ENCODE results near the gene SYT1. TPM values are rescaled to one million over a fixed set of nuclear protein-coding genes. Genes with fewer than 3 reads are reported as not detected.

The SYT1 gene
- total and polyA plus RNA-seq, 2 of the 4 experiments (the other 2 are of a cell fraction): 2.8 to 3.0 TPM

DNA sequence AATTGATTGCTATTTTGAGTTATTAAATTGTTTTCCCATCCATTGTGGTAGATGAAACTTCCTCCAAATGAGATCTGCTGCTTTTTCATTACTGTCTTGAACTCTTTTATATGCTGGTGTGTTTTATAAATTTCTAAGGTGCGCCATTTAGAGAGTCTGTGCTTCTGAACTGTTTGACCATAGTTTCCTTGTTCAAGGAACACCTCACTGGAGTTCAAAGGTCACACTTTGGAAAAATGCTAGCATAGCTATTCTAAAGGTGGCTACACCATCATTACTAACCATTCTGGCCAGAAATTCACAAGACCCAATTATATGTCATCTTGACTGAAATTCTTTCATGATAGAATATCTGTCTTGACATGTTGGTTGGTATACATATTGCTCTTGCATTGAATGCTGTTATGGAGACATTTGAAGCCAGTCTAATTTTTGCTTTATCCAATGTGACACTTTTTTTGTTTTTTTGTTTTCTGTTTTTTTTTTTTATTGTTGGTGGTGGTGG, 556.7 kb downstream of the SYT1 start:
- no peak for TF ChIP-seq POLR2A (IDR thresholded peaks at IDR 0.05; ENCODE audit: low read depth, low read length)
- TF ChIP-seq NFE2L2 (IDR thresholded peaks at IDR 0.05; ENCODE audit: low read depth, low read length): no peak
- TF ChIP-seq CEBPB (IDR thresholded peaks at IDR 0.05; ENCODE audit: low read depth, low read length): no peak
- no peak for TF ChIP-seq RCOR1 (IDR thresholded peaks at IDR 0.05; ENCODE audit: insufficient replicate concordance, low read length)
- no peak for TF ChIP-seq MXI1 (IDR thresholded peaks at IDR 0.05; ENCODE audit: borderline replicate concordance, low read depth, low read length)
- TF ChIP-seq SMC3 (IDR thresholded peaks at IDR 0.05; ENCODE audit: low read depth, low read length): no peak
- no peak for TF ChIP-seq MAFK (IDR thresholded peaks at IDR 0.05; ENCODE audit: low read depth, low read length)
- no peak for TF ChIP-seq CHD1 (IDR thresholded peaks at IDR 0.05; ENCODE audit: low read depth, low read length)
- no peak for TF ChIP-seq RFX5 (IDR thresholded peaks at IDR 0.05; ENCODE audit: low read depth, low read length)
- TF ChIP-seq, protein P1, sequence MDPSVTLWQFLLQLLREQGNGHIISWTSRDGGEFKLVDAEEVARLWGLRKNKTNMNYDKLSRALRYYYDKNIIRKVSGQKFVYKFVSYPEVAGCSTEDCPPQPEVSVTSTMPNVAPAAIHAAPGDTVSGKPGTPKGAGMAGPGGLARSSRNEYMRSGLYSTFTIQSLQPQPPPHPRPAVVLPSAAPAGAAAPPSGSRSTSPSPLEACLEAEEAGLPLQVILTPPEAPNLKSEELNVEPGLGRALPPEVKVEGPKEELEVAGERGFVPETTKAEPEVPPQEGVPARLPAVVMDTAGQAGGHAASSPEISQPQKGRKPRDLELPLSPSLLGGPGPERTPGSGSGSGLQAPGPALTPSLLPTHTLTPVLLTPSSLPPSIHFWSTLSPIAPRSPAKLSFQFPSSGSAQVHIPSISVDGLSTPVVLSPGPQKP (IDR thresholded peaks at IDR 0.05; ENCODE audit: borderline replicate concordance, low read depth, low read length): no peak
- TF ChIP-seq FOS (IDR thresholded peaks at IDR 0.05; ENCODE audit: low read depth, low read length): no peak
- no peak for TF ChIP-seq BHLHE40 (IDR thresholded peaks at IDR 0.05; ENCODE audit: low read depth, low read length)
- H4K91ac ChIP-seq (ENCODE audit: insufficient read depth, low read depth, low read length): peak overlapping the region; percentile 68; the same call in 1 of the 2 replicates
- no TSS peak for BruUV-seq (replicated peaks)
- H2AFZ ChIP-seq (replicated peaks; ENCODE audit: low read length, poor library complexity): no peak overlapping the region
- H3K36me3 ChIP-seq (ENCODE audit: control insufficient read depth, insufficient read depth, low read length): no peaks in the 10 kb centered on the region
- ATAC-seq (ENCODE audit: low read depth): no peak
- no peak overlapping the region for H3K4me2 ChIP-seq (ENCODE audit: low read depth, low read length)
- H2BK20ac ChIP-seq (ENCODE audit: low read depth, low read length): peak overlapping the region; percentile 81
- peak overlapping the region; percentile 81; the same call in 1 of the 2 replicates for H4K5ac ChIP-seq (ENCODE audit: low read depth, low read length)
- no peaks in the 10 kb centered on the region for H3K9me3 ChIP-seq (ENCODE audit: control insufficient read depth, insufficient read depth, low read length)
- peak overlapping the region; percentile 48; the same call in 2 of the 3 replicates for H2BK15ac ChIP-seq (ENCODE audit: low read depth, low read length)
- H3K18ac ChIP-seq (ENCODE audit: low read depth, low read length): peak overlapping the region; percentile 94; the same call in 1 of the 2 replicates
- H3K4me1 ChIP-seq (ENCODE audit: control insufficient read depth, insufficient read depth, low read length): peaks cover 22% of the 10 kb centered on the region; the same call in 1 of the 2 replicates
- H2AK5ac ChIP-seq (ENCODE audit: low read depth, low read length): peak overlapping the region; percentile 22; the same call in 1 of the 2 replicates
- H3K23ac ChIP-seq (ENCODE audit: low read depth, low read length): peak overlapping the region; percentile 62; the same call in 1 of the 2 replicates
- H3K9ac ChIP-seq (ENCODE audit: low read depth, low read length): no peak overlapping the region; the same call in 1 of the 2 replicates
- dilution Hi-C loops (cut with HindIII; ENCODE audit: low sequenced_read_pairs, unreplicated experiment) (no loop called here), in situ Hi-C loops (cut with MboI; ENCODE audit: low sequenced_read_pairs) (loop anchor here (5.0 to 25.0 kb wide), 4 partner anchors 266 to 1516 kb away; partner anchors contain the start of genes LIN7A and PPP1R12A), intact Hi-C loops (cut with micrococcal nuclease) (loop anchor here (2.0 to 10.0 kb wide), 4 partner anchors 134 to 851 kb away; no protein-coding TSS in a partner anchor)
- H4K8ac ChIP-seq (ENCODE audit: low read depth in 2 of 2, low read length in 2 of 2): peak overlapping the region in 1 of 2 experiments; percentile 77; a peak in 3 of 4 replicates
- H3K9me1 ChIP-seq (ENCODE audit: insufficient read depth, low read length): peaks cover 5% of the 10 kb centered on the region; the same call in 1 of the 2 replicates
- no peak overlapping the region for H2AK9ac ChIP-seq (replicated peaks; ENCODE audit: low read depth, low read length, poor library complexity)
- POLR2A ChIA-PET (ENCODE audit: unreplicated experiment): no interaction called here
- CTCF ChIA-PET: interaction anchor here (1.0 kb wide), 3 partner anchors 12 to 224 kb away, joined by 3 read pairs; no protein-coding TSS in a partner anchor
- H3K14ac ChIP-seq (replicated peaks; ENCODE audit: low read depth, low read length): peak overlapping the region; percentile 67
- H3K27me3 ChIP-seq (ENCODE audit: control insufficient read depth, insufficient read depth, low read length): no peaks in the 10 kb centered on the region
- DNase-seq: no peak
- peaks cover 0 to 6% of the 10 kb centered on the region in 2 experiments; a peak in 1 of 4 replicates for H3K79me1 ChIP-seq (ENCODE audit: low read depth in 1 of 2, low read length in 2 of 2)
- no CpG with 5 or more reads among the region's 1 CpG for WGBS, 2 experiments (ENCODE audit: extremely low coverage in 2 of 2, insufficient read length in 1 of 2)
- H3K4me3 ChIP-seq (ENCODE audit: insufficient read depth, low read depth, low read length): no peak overlapping the region
- peak overlapping the region; percentile 99 for H2BK5ac ChIP-seq (ENCODE audit: low read depth, low read length, poor library complexity, severe bottlenecking)
- peak overlapping the region; percentile 89 for H2BK120ac ChIP-seq (ENCODE audit: low read depth, low read length)
- H3K56ac ChIP-seq (ENCODE audit: extremely low read depth, insufficient read depth, low read length): peak overlapping the region; percentile 59; the same call in 1 of the 2 replicates
- peak overlapping the region; percentile 32; the same call in 1 of the 2 replicates for H3K4ac ChIP-seq (ENCODE audit: low read depth, low read length)
- peak overlapping the region; percentile 11; the same call in 1 of the 2 replicates for H3K27ac ChIP-seq (ENCODE audit: insufficient read depth, low read length)
- no peaks in the 10 kb centered on the region for H4K20me1 ChIP-seq (ENCODE audit: insufficient read depth, low read length)
